Liver (tissue), 3 donors: ENCODE results near the gene COG7.
"Not testable (repeated sequence)": the region's sequence is repeated elsewhere in the genome, so short reads cannot be mapped to it uniquely, and the experiment has no call there.

Experiments
- EGR1 ChIP-seq, 2 donors: IDR thresholded peaks; 2 replicates each; pipeline ENCODE4 v1.6.1; 2016 to 2018; ENCODE audit warnings: antibody characterized with exemption in 2 of 2, low read depth in 2 of 2
- RAD21 ChIP-seq, 2 donors: IDR thresholded peaks; 2 replicates each; pipeline ENCODE4 v1.6.1; 2016; ENCODE audit warnings: antibody characterized with exemption in 2 of 2, mild to moderate bottlenecking in 2 of 2
- YY1 ChIP-seq: IDR thresholded peaks from 2 replicates; pipeline ENCODE4 v1.6.1; 2016; ENCODE audit warnings: antibody characterized with exemption, mild to moderate bottlenecking
- TF ChIP-seq, protein P1 (sequence below): fragments of 150-350 bp; IDR thresholded peaks from 2 replicates; pipeline ENCODE4 v1.5.1; 2017; ENCODE audit warnings: improper control_type of control experiment, low read depth, low read length; ENCODE audit not compliant: missing input control
- donor health status: healthy.
- donor health status: healthy.

DNA sequence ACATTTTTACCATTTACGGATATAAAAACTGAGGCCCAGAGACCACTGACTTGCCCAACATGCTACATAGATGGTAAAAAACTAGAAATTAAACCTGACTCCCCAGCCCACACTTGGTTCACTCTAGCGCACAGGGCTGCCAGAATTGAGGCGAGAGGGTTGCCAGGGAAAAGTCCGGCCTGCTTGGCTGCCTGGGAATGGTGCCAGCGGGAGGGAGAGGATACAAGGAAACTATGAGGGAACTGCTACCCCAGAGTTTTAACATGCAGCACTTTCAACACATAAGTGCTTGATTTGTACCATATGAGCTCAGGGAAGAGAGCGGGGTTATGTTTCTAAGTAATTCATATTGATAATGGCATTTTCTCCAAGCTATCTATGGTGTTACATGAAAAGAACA, 10.0 kb upstream of the COG7 start:
- TF ChIP-seq EGR1 (IDR thresholded peaks at IDR 0.05; ENCODE audit: low read depth in 2 of 2); YY1; RAD21 (IDR thresholded peaks at IDR 0.05): not testable (repeated sequence)
- TF ChIP-seq, protein P1, sequence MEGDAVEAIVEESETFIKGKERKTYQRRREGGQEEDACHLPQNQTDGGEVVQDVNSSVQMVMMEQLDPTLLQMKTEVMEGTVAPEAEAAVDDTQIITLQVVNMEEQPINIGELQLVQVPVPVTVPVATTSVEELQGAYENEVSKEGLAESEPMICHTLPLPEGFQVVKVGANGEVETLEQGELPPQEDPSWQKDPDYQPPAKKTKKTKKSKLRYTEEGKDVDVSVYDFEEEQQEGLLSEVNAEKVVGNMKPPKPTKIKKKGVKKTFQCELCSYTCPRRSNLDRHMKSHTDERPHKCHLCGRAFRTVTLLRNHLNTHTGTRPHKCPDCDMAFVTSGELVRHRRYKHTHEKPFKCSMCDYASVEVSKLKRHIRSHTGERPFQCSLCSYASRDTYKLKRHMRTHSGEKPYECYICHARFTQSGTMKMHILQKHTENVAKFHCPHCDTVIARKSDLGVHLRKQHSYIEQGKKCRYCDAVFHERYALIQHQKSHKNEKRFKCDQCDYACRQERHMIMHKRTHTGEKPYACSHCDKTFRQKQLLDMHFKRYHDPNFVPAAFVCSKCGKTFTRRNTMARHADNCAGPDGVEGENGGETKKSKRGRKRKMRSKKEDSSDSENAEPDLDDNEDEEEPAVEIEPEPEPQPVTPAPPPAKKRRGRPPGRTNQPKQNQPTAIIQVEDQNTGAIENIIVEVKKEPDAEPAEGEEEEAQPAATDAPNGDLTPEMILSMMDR, result not testable (repeated sequence)
